Activated CD8-positive, alpha-beta memory T cell treated with anti-CD3 and anti-CD28 coated beads for 1 hour (primary cell): Measurements from ENCODE around the gene KRTAP4-12.
"Not testable (repeated sequence)": the region's sequence is repeated elsewhere in the genome, so short reads cannot be mapped to it uniquely, and the experiment has no call there.

Experiments
- DNase-seq, 2 donors: peaks; one replicate each; pipeline ENCODE4 v3.0.0-alpha.2; 2020; ENCODE audit warnings: low read depth in 1 of 2; ENCODE audit errors: extremely low read depth in 1 of 2

The KRTAP4-12 gene

GRCh38 chr17:41127371-41127770 is 3.4 kb upstream of the KRTAP4-12 start:
- no peak for DNase-seq

- DNase-seq, result no peak
These were observed 2.4 kb upstream of the KRTAP4-12 start for GRCh38 chr17:41126412-41126811.

DNA sequence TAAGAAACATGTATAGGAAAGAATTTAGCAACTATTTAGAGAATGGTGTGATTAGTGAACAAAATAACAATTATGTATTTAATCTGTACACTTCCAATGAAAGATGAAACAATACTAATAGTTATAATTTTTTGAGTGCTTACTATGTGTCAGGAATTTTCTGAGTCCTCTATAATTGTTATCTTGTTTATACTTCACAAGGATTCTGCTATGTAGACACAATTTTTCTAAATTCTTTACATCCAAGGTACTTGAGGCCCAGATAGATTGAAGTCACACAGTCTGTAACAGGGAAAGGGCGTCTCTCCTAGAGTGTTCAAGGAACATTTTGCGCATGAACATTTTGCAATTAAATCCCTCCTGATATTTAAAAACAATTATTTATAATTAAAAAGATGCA is 1.1 kb upstream of the KRTAP4-12 start:
- no peak for DNase-seq

DNA sequence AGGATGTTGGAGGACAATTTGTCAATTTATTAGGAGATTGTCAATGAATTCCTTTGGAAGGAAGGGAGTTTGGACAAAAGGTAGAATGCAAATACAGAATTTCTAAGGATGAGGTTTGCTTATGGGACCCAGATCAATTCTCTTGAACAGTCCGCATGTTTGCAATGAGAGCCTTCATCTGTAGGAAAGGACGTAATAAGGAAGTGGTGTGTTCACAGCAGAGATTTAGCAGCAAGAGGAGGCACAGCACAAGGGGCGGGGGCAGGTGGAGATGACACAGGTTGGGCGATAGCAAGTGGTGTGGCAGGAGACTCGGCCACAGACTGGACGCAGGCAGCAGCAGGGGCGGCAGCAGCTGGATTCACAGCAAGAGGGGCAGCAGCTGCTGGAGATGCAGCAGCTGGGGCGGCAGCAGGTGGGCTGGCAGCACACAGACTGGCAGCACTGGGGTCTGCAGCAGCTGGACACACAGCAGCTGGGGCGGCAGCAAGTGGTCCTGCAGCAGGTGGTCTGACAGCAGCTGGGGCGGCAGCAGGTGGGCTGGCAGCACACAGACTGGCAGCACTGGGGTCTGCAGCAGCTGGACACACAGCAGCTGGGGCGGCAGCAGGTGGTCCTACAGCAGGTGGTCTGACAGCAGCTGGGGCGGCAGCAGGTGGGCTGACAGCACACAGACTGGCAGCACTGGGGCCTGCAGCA is 541 bp downstream of the KRTAP4-12 start:
- DNase-seq, result not testable (repeated sequence)

DNA sequence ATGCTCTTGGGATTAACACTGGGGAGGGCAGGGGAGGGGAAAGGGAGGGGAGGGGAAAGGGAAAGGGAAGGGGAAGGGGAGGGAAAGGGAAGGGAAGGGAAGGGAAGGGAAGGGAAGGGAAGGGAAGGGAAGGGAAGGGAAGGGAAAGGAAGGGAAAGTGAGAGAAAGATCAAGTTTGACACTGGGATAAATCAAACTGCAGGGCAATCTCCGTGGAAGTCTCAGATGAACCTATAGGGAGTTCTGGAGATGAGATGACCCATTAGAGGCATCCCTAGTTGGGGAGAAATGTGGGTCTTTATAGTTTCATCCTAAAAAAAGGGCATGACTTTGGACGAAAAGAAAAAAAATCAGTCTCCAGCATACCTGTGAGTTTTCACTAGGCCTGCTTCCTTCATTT is 2.2 kb downstream of the KRTAP4-12 start:
- DNase-seq, result no peak

DNA sequence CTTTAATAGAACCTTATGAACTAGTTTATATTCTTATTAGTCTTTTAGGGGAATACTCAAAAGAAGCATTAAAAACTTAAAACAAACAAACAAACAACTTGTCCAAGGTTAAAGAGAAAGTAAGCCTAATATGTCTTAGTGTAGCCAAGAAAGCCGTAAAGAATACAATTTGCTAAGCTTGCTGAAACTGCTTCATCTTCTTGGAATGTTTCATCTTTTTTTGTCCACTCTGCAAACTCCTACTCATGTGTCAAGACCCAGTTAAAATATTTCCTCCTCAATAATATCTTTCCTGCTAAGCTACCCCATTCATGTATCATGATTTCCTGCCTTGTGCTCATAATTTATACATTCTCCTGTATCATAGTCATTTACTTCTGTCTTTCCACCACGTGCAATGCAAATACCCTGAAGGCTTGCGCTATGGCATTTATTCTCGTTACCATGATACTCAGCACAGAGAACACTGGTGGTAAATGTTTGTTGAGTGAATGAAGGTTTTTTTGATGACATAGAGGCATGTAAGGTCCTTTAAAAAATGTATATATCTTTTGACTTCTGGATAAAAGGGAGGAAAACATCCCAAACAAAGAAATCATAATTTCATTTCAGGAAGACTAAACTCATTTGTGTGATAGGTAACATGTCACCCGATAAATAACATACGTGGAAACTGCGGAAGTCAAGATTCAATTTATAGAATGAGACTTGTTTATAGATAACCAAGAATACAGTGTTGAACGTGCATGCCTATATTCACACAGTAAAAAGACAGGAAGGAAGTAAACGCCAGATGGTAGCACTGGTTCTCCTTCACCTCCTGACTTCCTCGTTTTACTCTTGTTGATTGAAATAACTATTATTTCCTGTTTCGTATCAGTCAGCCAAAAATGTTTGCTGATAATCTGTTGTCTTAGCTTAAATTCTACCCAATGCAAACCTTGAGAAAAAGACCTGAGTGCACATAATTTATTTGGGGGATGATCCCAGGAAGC is 4.0 kb downstream of the KRTAP4-12 start:
- not testable (repeated sequence) for DNase-seq

GRCh38 chr17:41118721-41119120 is 5.3 kb downstream of the KRTAP4-12 start:
- no peak for DNase-seq

GRCh38 chr17:41117846-41118386 is 6.1 kb downstream of the KRTAP4-12 start, which contains the start of gene KRTAP4-11:
KRTAP4-11 (minus strand) TSS chr17:41118373; CDS start chr17:41118315, 58 bp downstream.
- DNase-seq, result not testable (repeated sequence)

- DNase-seq, result no peak
These were observed 7.7 kb downstream of the KRTAP4-12 start for GRCh38 chr17:41116297-41116696.

- DNase-seq, result no peak
These were observed 12.7 kb downstream of the KRTAP4-12 start for GRCh38 chr17:41111151-41111885.

- not testable (repeated sequence) for DNase-seq
These were observed 15.1 kb downstream of the KRTAP4-12 start for GRCh38 chr17:41108728-41109386.

- no peak for DNase-seq
These were observed 16.0 kb downstream of the KRTAP4-12 start for GRCh38 chr17:41107941-41108450.

DNA sequence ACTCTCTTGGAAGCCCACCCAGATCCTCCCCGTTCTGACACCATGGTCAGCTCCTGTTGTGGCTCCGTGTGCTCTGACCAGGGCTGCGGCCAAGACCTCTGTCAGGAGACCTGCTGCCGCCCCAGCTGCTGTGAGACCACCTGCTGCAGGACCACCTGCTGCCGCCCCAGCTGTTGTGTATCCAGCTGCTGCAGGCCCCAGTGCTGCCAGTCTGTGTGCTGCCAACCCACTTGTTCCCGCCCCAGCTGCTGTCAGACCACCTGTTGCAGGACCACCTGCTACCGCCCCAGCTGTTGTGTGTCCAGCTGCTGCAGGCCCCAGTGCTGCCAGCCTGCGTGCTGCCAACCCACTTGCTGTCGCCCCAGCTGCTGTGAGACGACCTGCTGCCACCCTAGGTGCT is 18.6 kb downstream of the KRTAP4-12 start, which contains the start of gene KRTAP4-9:
KRTAP4-9 (plus strand) TSS at position 43 of the 400 bp plus-strand sequence; CDS start at position 43, 0 bp downstream.
- DNase-seq, result not testable (repeated sequence)

DNA sequence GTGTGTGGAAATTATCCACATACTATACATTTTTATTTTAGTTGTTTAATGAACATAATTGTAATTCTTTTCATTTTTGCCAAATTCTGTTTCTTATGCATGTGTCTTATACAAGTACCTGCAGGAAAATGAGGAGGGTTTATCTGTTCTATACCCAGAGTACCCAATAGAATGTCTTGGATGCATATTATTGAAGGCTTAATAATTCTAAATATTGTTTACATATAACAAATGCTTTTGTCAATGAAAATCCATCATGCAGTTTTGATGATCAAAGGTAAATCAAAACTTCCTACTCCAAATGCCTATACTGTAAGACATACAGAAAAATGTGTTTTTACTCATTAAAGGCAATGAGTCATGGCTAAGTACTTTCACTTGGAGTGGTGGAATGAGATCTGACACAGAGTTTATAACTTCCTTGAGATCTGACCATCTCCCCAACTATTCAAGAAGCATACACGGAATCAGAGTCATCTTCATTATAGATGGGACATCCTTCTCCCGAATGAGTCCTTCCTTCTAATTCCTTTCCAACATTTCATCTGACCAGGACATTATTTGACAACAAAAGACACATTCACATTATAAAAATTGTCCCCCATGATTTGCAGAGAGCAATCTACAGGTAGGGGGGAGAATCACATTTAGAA is 19.5 kb downstream of the KRTAP4-12 start:
- DNase-seq, result not testable (repeated sequence)

DNA sequence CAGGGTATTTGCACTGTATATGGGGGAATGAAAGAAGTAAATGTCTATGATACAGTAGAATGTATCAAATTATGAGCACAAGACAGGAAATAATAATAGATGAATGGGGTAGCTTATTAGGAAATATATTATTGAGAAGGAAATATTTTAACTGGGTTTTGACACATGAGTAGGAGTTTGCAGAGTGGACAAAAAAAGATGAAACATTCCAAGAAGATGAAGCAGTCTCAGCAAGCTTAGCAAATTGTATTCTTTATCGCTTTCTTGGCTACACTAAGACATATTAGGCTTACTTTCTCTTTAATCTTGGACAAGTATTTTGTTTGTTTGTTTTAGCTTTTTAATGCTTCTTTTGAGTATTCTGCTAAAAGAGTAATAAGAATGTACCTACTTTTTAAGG is 20.1 kb downstream of the KRTAP4-12 start:
- DNase-seq, result no peak

DNA sequence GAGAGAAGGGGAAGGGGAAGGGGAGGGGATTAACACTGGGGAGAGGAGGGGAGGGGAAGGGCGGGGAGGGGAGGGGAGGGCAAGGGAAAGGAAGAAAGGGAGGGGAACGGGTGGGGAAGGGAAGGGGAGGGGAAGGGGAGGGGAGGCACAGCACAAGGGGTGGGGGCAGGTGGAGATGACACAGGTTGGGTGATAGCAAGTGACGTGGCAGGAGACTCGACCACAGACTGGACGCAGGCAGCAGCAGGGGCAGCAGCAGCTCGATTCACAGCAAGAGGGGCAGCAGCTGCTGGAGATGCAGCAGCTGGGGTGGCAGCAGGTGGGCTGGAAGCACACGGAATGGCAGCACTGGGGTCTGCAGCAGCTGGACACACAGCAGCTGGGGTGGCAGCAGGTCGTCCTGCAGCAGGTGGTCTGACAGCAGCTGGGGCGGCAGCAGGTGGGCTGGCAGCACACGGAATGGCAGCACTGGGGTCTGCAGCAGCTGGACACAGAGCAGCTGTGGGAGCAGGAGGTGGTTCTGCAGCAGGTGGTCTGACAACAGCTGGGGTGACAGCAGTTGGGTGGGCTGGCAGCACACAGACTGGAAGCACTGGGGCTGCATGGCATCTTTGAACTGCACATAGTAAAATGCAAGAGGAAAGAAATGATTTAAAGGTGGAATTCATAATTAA is 22.3 kb downstream of the KRTAP4-12 start, which contains the start of gene KRTAP4-16:
KRTAP4-16 (minus strand) TSS at position 624 of the 674 bp plus-strand sequence; CDS start at position 624, 0 bp downstream.
- DNase-seq, result no peak

- not testable (repeated sequence) for DNase-seq
These were observed 24.1 kb downstream of the KRTAP4-12 start for GRCh38 chr17:41099682-41100480.

DNA sequence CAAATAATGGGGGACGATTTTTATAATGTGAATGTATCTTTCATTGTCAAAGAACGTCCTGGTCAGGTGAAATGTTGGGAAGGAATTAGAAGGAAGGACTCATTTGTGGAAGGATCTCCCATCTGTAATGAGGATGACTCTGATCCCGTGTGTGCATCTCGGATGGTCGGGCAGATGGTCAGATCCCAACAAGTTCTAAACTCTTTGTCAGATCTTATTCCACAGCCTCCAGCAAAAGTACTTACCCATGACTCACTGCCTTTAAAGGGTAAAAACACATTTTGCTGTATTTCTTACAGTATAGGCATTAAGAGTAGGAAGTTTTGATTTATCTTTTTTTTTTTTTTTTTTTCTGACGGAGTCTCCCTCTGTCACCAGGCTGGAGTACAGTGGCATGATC is 25.5 kb downstream of the KRTAP4-12 start:
- DNase-seq, result no peak
